Heart left ventricle (tissue), 16 donors: ENCODE measurements around the gene PTPRM. TPM values are rescaled to one million over a fixed set of nuclear protein-coding genes. Genes with fewer than 3 reads are reported as not detected.

Source experiments
- ATAC-seq, 4 donors: fragments of 200-7000 bp; cut with Tn5 transposase; one replicate each; pipeline ENCODE4 v1.9.1; 2020 to 2022; ENCODE audit warnings: moderate library complexity in 4 of 4, mild to moderate bottlenecking in 3 of 4, moderate number of reproducible peaks in 1 of 4
- DNase-seq, 5 donors: peaks; one replicate each; pipeline ENCODE4 v3.0.0-alpha.2; 2020
- H3K27ac ChIP-seq, 12 donors: fragments of 200-600 bp; sonication (generic) in 4 of 12; one replicate each; pipeline versions ENCODE4 v1.5.0 to v1.8.0; 2016 to 2022; ENCODE audit warnings: mild to moderate bottlenecking in 2 of 12
- H3K27me3 ChIP-seq, 9 donors: fragments of 200-600 bp; sonication (generic) in 2 of 9; one replicate each; pipeline versions ENCODE4 v1.5.1 to v1.8.0; 2016 to 2022; ENCODE audit warnings: mild to moderate bottlenecking in 3 of 9
- H3K36me3 ChIP-seq, 9 donors: fragments of 200-600 bp; sonication (generic) in 2 of 9; one replicate each; pipeline versions ENCODE4 v1.5.0 to v1.8.0; 2018 to 2022; ENCODE audit warnings: mild to moderate bottlenecking in 2 of 9
- H3K4me1 ChIP-seq, 12 donors: fragments of 200-600 bp; sonication (generic) in 4 of 12; one replicate each; pipeline versions ENCODE4 v1.5.0 to v1.8.0; 2016 to 2022; ENCODE audit warnings: mild to moderate bottlenecking in 3 of 12
- H3K4me3 ChIP-seq, 12 donors: fragments of 200-600 bp; sonication (generic) in 4 of 12; one replicate each; pipeline versions ENCODE4 v1.5.0 to v1.8.0; 2017 to 2022; ENCODE audit warnings: mild to moderate bottlenecking in 9 of 12, moderate library complexity in 4 of 12
- H3K9me3 ChIP-seq, 12 donors: fragments of 200-600 bp; sonication (generic) in 4 of 12; one replicate each; pipeline versions ENCODE4 v1.5.0 to v1.8.0; 2016 to 2022; ENCODE audit warnings: mild to moderate bottlenecking in 1 of 12
- CTCF ChIP-seq, 12 donors: fragments of 200-600 bp; sonication (generic) in 4 of 12; IDR thresholded peaks; one replicate each; pipeline versions ENCODE4 v1.5.0 to v1.8.0; 2018 to 2022; ENCODE audit warnings: antibody characterized with exemption in 12 of 12, mild to moderate bottlenecking in 5 of 12
- POLR2A ChIP-seq, 2 donors: fragments of 450-650 bp; IDR thresholded peaks; one replicate each; pipeline ENCODE4 v1.6.1; 2017; ENCODE audit warnings: antibody characterized with exemption in 2 of 2, mild to moderate bottlenecking in 2 of 2, moderate library complexity in 2 of 2
- WGBS, 4 donors: extraction: QIAGEN DNeasy Blood & Tissue Kit in 2 of 4; methylation state at CpG; one replicate each; pipeline versions ENCODE4 v1.1.5 to v1.1.7; 2013 to 2018; 5-methylcytosine and 5-hydroxymethylcytosine counted together
- intact Hi-C, 10 donors: fragments of 100-400 bp; cut with DNase I; formaldehyde crosslinking; loops; one replicate each; pipeline versions ENCODE4 v1.11.1 to v1.14.2; 2022
- long read RNA-seq, 3 donors: library from polyadenylated mRNA; unstranded; transcript quantifications; one replicate each; pipeline ENCODE4 v2.0.0, GENCODE V29; 2020 to 2021
- polyA plus RNA-seq, 2 donors: library from polyadenylated mRNA; stranded (reverse); fragments of 200-250 nt; gene quantifications; one replicate each; pipeline ENCODE4 v1.2.3, GENCODE V29; 2013
- total RNA-seq, 9 donors: library from RNA; depleted of rRNA in 2 of 9; stranded (reverse); fragments of >200 nt in 2 of 9; fragmentation: NEBNext Ultra II Directional in 3 of 9; extraction: Animal tissue kit (Norgen Biotek cat#: 25700) in 3 of 9; gene quantifications; one replicate each; pipeline versions ENCODE4 v1.1.0 to v1.2.4, GENCODE V29; 2016 to 2023
- donor health status: ischemic (EF 13 %, LVEDD 7.1; RV severe dilation, severe dysfunction).
- donor health status: healthy with polysubstance abuse.
- donor health status: DM: no; HTN: yes; CAD: no.
- donor health status: DM: no; HTN: no; CAD: no.
- donor health status: ischemic (EF 25% LVEDD 6.9; RV normal size, moderate dysfunction).
- donor health status: ischemic (EF 25% LVEDD 5.7; RV mildly dilated, moderate dysfunction).
- donor health status: healthy.
- donor health status: DM: yes; HTN: yes; CAD: no.
- donor health status: ischemic (EF 35%, LVEDD 5.7; RV mildly dilated, moderate dysfunction).
- donor health status: nonischemic (EF 11% LVEDD 7.7; RV severe dilation, severe dysfunction).
- donor health status: DM: yes; HTN: yes; CAD: no.
- donor health status: PGD.
- donor health status: ischemic (EF 29% LVEDD 5.4; RV normal size, mild dysfunction).
- donor health status: nonischemic (EF 23%, LVEDD 6.1; RV moderate dilation, normal function).

Gene PTPRM
- total RNA-seq (100 to 1,000 TPM; 103 to 186 (median 132) TPM), polyA plus RNA-seq (10 to 100 TPM; 93.8 to 98.8 TPM)
- long read RNA-seq, donor 1, partial matches to known transcripts = 50 of 68 reads
- long read RNA-seq, donor 1, other reads (novel, unspliced or antisense) = 18 of 68 reads
- long read RNA-seq, donor 2, partial matches to known transcripts = 60 of 75 reads
- long read RNA-seq, donor 2, other reads (novel, unspliced or antisense) = 15 of 75 reads
- long read RNA-seq, donor 3, partial matches to known transcripts = 39 of 51 reads
- long read RNA-seq, donor 3, other reads (novel, unspliced or antisense) = 12 of 51 reads

- Histone ChIP-seq H3K36me3 (no peaks in the 10 kb centered on the region), H3K4me1 (peaks cover 0 to 50% (median 36%) of the 10 kb centered on the region in 12 donors), H3K27me3 (peaks cover 0 to 32% (median 0%) of the 10 kb centered on the region in 9 donors), H3K27ac (peak within 1 kb of the TSS; percentile 95 to 100 (median 99)), H3K4me3 (peak within 1 kb of the TSS; percentile 59 to 99 (median 92)), H3K9me3 (no peaks in the 10 kb centered on the region)
- WGBS, 4 donors = 0% methylated on average over 7 to 139 of the region's 139 CpGs
- peak; percentile 21 to 89 for TF ChIP-seq POLR2A (IDR thresholded peaks at IDR 0.05)
- peak in 8 of 12 donors; percentile 32 to 86 (median 54) for TF ChIP-seq CTCF (IDR thresholded peaks at IDR 0.05)
- intact Hi-C loops = loop anchor here in 9 of 10 donors (1.0 to 10.0 kb wide), 20 partner anchors 40 to 915 kb away; no protein-coding TSS in a partner anchor
- ATAC-seq = peak; percentile 86 to 94 (median 92)
- DNase-seq = peak; percentile 93 to 96 (median 95)
Measured at GRCh38 chr18:7566567-7567473, at the start of gene PTPRM. Gene PTPRM (plus strand): TSS chr18:7567316. CDS start chr18:7567819, 503 bp downstream.

- DNase-seq (no peak), ATAC-seq (no peak)
- Histone ChIP-seq H3K4me3 (no peak overlapping the region), H3K4me1 (peaks cover 0 to 15% (median 0%) of the 10 kb centered on the region in 12 donors), H3K9me3 (no peaks in the 10 kb centered on the region), H3K27me3 (no peaks in the 10 kb centered on the region), H3K27ac (no peak overlapping the region), H3K36me3 (no peaks in the 10 kb centered on the region)
- 78 to 94% (median 83%) methylated on average over 4 of the region's 4 CpGs for WGBS, 4 donors
- TF ChIP-seq POLR2A (IDR thresholded peaks at IDR 0.05) (no peak), CTCF (IDR thresholded peaks at IDR 0.05) (no peak)
- intact Hi-C loops = no loop called here
Measured at GRCh38 chr18:7517852-7518251, 49.3 kb upstream of the PTPRM start.

- intact Hi-C loops = loop anchor here in 1 of 10 donors (10.0 kb wide), 1 partner anchor 65 kb away; no protein-coding TSS in a partner anchor
- DNase-seq (no peak), ATAC-seq (no peak)
- H3K4me1 ChIP-seq = peaks cover 0 to 12% (median 4%) of the 10 kb centered on the region in 12 donors
- no peak overlapping the region for H3K27ac ChIP-seq
- 78 to 85% (median 82%) methylated on average over 6 of the region's 6 CpGs for WGBS, 4 donors
- TF ChIP-seq POLR2A (IDR thresholded peaks at IDR 0.05) = no peak
- H3K9me3 ChIP-seq = no peaks in the 10 kb centered on the region
- no peaks in the 10 kb centered on the region for H3K36me3 ChIP-seq
- H3K4me3 ChIP-seq = no peak overlapping the region
- no peaks in the 10 kb centered on the region for H3K27me3 ChIP-seq
Measured at GRCh38 chr18:7520200-7520785, 46.8 kb upstream of the PTPRM start.

GRCh38 chr18:7521226-7521856 is 45.8 kb upstream of the PTPRM start:
- Histone ChIP-seq H3K27ac (no peak overlapping the region), H3K36me3 (no peaks in the 10 kb centered on the region), H3K4me3 (no peak overlapping the region), H3K27me3 (no peaks in the 10 kb centered on the region), H3K9me3 (no peaks in the 10 kb centered on the region), H3K4me1 (peaks cover 0 to 14% (median 3%) of the 10 kb centered on the region in 12 donors)
- WGBS, 4 donors = 91 to 94% (median 92%) methylated on average over 8 of the region's 8 CpGs
- DNase-seq (no peak), ATAC-seq (no peak)
- TF ChIP-seq POLR2A (IDR thresholded peaks at IDR 0.05) (no peak), CTCF (IDR thresholded peaks at IDR 0.05) (no peak)
- intact Hi-C loops = loop anchor here in 1 of 10 donors (10.0 kb wide), 1 partner anchor 67 kb away; no protein-coding TSS in a partner anchor
